ENCODE data around the gene BCKDK. TPM values are rescaled to one million over a fixed set of nuclear protein-coding genes. Genes with fewer than 3 reads are reported as not detected.

Gene BCKDK
- total RNA-seq, 1 experiment from 2014 or later, result 60.4 TPM

- DNase-seq (ENCODE audit: low read depth, low spot score), result no peak
- POLR2A ChIA-PET, result no interaction called here
- no peaks in the 10 kb centered on the region for H3K27me3 ChIP-seq (ENCODE audit: control insufficient read depth, insufficient read depth, low read length)
- intact Hi-C loops (cut with micrococcal nuclease; ENCODE audit: unreplicated experiment) (no loop called here), in situ Hi-C loops (cut with HindIII; ENCODE audit: low pct_unique_long_range_greater_than_20kb, low sequenced_read_pairs) (no loop called here)
- peaks cover 9% of the 10 kb centered on the region for H3K36me3 ChIP-seq (ENCODE audit: control insufficient read depth, insufficient read depth, low read length)
- CTCF ChIA-PET, result interaction anchor here (0.6 kb wide), 1 partner anchor 275 kb away, joined by 4 read pairs; no protein-coding TSS in a partner anchor
- H3K9me3 ChIP-seq (ENCODE audit: control insufficient read depth, insufficient read depth, low read depth, low read length), result no peaks in the 10 kb centered on the region
- no peak for ATAC-seq
- TF ChIP-seq TCF7L2 (IDR thresholded peaks at IDR 0.05; ENCODE audit: low read depth, low read length), result no peak
- no peak for TF ChIP-seq REST (IDR thresholded peaks at IDR 0.05; ENCODE audit: insufficient read depth in 1 of 2, low read depth in 2 of 2, low read length in 1 of 2)
- TF ChIP-seq POLR2AphosphoS5 (IDR thresholded peaks at IDR 0.05; ENCODE audit: low read depth, low read length), result no peak
- TF ChIP-seq CTCF (IDR thresholded peaks at IDR 0.05), result no peak
- no peak for TF ChIP-seq SIN3A (IDR thresholded peaks at IDR 0.05; ENCODE audit: borderline replicate concordance, insufficient read depth, low read depth, low read length)
- no TSS peak for BruUV-seq (replicated peaks)
- no peak overlapping the region for H3K4me3 ChIP-seq (ENCODE audit: low read depth in 2 of 2, low read length in 2 of 2)
- H3K4me1 ChIP-seq (ENCODE audit: control insufficient read depth, insufficient read depth, low read length), result peaks cover 6% of the 10 kb centered on the region
- H3K27ac ChIP-seq (ENCODE audit: low read length), result no peak overlapping the region
These were observed 11.9 kb downstream of the BCKDK start for GRCh38 chr16:31120129-31120528.

- CTCF ChIA-PET, result no interaction called here
- intact Hi-C loops (cut with micrococcal nuclease; ENCODE audit: unreplicated experiment), result no loop called here
- Histone ChIP-seq H3K4me3 (ENCODE audit: low read depth in 2 of 2, low read length in 2 of 2) (no peak overlapping the region), H3K4me1 (ENCODE audit: control insufficient read depth, insufficient read depth, low read length) (no peaks in the 10 kb centered on the region), H3K36me3 (ENCODE audit: control insufficient read depth, insufficient read depth, low read length) (peaks cover 3% of the 10 kb centered on the region; the same call in 1 of the 2 replicates), H3K27ac (ENCODE audit: low read length) (no peak overlapping the region), H3K27me3 (ENCODE audit: control insufficient read depth, insufficient read depth, low read length) (no peaks in the 10 kb centered on the region), H3K9me3 (ENCODE audit: control insufficient read depth, insufficient read depth, low read depth, low read length) (no peaks in the 10 kb centered on the region)
- in situ Hi-C loops (cut with HindIII; ENCODE audit: low pct_unique_long_range_greater_than_20kb, low sequenced_read_pairs), result no loop called here
- POLR2A ChIA-PET, result interaction anchor here (1.7 kb wide), 1 partner anchor 8 kb away, joined by 4 read pairs; the partner anchor contains the start of gene KAT8
- no peak for DNase-seq (ENCODE audit: low read depth, low spot score)
- no peak for ATAC-seq
- TF ChIP-seq TCF7L2 (IDR thresholded peaks at IDR 0.05; ENCODE audit: low read depth, low read length) (no peak), POLR2AphosphoS5 (IDR thresholded peaks at IDR 0.05; ENCODE audit: low read depth, low read length) (no peak; the same call in 1 of the 2 replicates), REST (IDR thresholded peaks at IDR 0.05; ENCODE audit: insufficient read depth in 1 of 2, low read depth in 2 of 2, low read length in 1 of 2) (no peak), SIN3A (IDR thresholded peaks at IDR 0.05; ENCODE audit: borderline replicate concordance, insufficient read depth, low read depth, low read length) (no peak), CTCF (IDR thresholded peaks at IDR 0.05) (no peak)
- no TSS peak for BruUV-seq (replicated peaks)
These were observed 17.7 kb downstream of the BCKDK start for GRCh38 chr16:31125844-31126243.
